Ectodermal cell (in vitro differentiated cells): ENCODE data around the gene NOC2L.
"Not testable (repeated sequence)": the region's sequence is repeated elsewhere in the genome, so short reads cannot be mapped to it uniquely, and the experiment has no call there.

Experiments used
- H3K27ac ChIP-seq: 2 replicates; pipeline ENCODE4 v1.7.0; 2013; ENCODE audit warnings: mild to moderate bottlenecking, low read depth, low read length; ENCODE audit not compliant: insufficient read depth, poor library complexity, severe bottlenecking
- H3K27me3 ChIP-seq: 2 replicates; pipeline ENCODE4 v1.7.0; 2013; ENCODE audit warnings: mild to moderate bottlenecking, low read length; ENCODE audit not compliant: insufficient read depth, control insufficient read depth, poor library complexity, severe bottlenecking
- H3K36me3 ChIP-seq: one replicate; pipeline ENCODE4 v1.7.0; 2013; ENCODE audit warnings: low read length; ENCODE audit not compliant: control insufficient read depth, insufficient read depth
- H3K4me1 ChIP-seq: one replicate; pipeline ENCODE4 v1.7.0; 2013; ENCODE audit warnings: low read length; ENCODE audit not compliant: control insufficient read depth, insufficient read depth
- H3K4me3 ChIP-seq: 2 replicates; pipeline ENCODE4 v1.7.0; 2013; ENCODE audit warnings: low read depth, low read length, control low read depth; ENCODE audit not compliant: insufficient read depth
- H3K9me3 ChIP-seq: 2 replicates; pipeline ENCODE4 v1.7.0; 2013; ENCODE audit warnings: mild to moderate bottlenecking, low read length, moderate library complexity; ENCODE audit not compliant: control insufficient read depth
- WGBS, 2 experiments: methylation state at CpG; one replicate each; pipeline ENCODE4 v1.1.7; 2013; ENCODE audit warnings: missing lambda C conversion rate in 2 of 2; 5-methylcytosine and 5-hydroxymethylcytosine counted together

NOC2L gene

GRCh38 chr1:999725-1000356 lies 40.8 kb upstream of the NOC2L start, which contains the start of gene HES4:
Gene HES4 (minus strand): TSS chr1:1000097. CDS start chr1:999973, 124 bp downstream.
- no peaks in the 10 kb centered on the region for H3K36me3 ChIP-seq
- H3K4me1 ChIP-seq, result peaks cover 28% of the 10 kb centered on the region
- peaks cover 70% of the 10 kb centered on the region for H3K27me3 ChIP-seq
- peak within 1 kb of the TSS; percentile 98 for H3K27ac ChIP-seq
- WGBS, 2 experiments, result 1% methylated on average over 95 of the region's 95 CpGs
- H3K4me3 ChIP-seq, result peak within 1 kb of the TSS; percentile 71
- no peaks in the 10 kb centered on the region for H3K9me3 ChIP-seq

GRCh38 chr1:998995-999724 lies 40.1 kb upstream of the NOC2L start:
- peak overlapping the region; percentile 71 for H3K4me3 ChIP-seq
- 1% methylated on average over 86 of the region's 86 CpGs for WGBS, 2 experiments
- peak overlapping the region; percentile 71 for H3K27ac ChIP-seq

GRCh38 chr1:998745-998994 lies 39.6 kb upstream of the NOC2L start:
- 0 to 1% methylated on average over 26 of the region's 27 CpGs for WGBS, 2 experiments
- Histone ChIP-seq H3K27ac (no peak overlapping the region), H3K4me1 (peaks cover 16% of the 10 kb centered on the region), H3K36me3 (no peaks in the 10 kb centered on the region), H3K4me3 (peak overlapping the region; percentile 71), H3K27me3 (peaks cover 77% of the 10 kb centered on the region), H3K9me3 (no peaks in the 10 kb centered on the region)

More at GRCh38 chr1:998995-999724, 40.1 kb upstream of the NOC2L start:
- H3K9me3 ChIP-seq, result no peaks in the 10 kb centered on the region
- peaks cover 77% of the 10 kb centered on the region for H3K27me3 ChIP-seq
- no peaks in the 10 kb centered on the region for H3K36me3 ChIP-seq
- H3K4me1 ChIP-seq, result peaks cover 21% of the 10 kb centered on the region

- H3K27ac ChIP-seq, result no peak overlapping the region
- peaks cover 81% of the 10 kb centered on the region for H3K27me3 ChIP-seq
- WGBS, 2 experiments, result 13 to 14% methylated on average over 75 of the region's 75 CpGs
Observed at GRCh38 chr1:997993-998744, 39.1 kb upstream of the NOC2L start.

DNA sequence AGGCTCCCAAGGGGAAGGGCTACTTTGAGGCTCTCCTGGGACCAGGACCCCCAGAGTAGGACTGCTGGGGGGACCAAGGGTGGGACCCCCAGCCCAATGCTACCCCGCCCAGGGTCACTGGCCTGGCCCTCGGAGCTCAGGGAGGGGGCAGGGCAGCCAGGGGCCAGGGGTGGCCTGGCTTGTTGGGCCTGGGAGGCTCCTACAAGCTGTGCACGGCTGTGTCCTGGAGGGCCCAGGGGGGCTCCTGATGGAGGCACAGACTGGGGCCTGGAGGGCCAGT lies 38.6 kb upstream of the NOC2L start:
- no peaks in the 10 kb centered on the region for H3K36me3 ChIP-seq
- H3K9me3 ChIP-seq, result no peaks in the 10 kb centered on the region
- peak overlapping the region; percentile 71 for H3K4me3 ChIP-seq
- H3K27me3 ChIP-seq, result peaks cover 78% of the 10 kb centered on the region
- 60 to 65% methylated on average over 3 of the region's 3 CpGs for WGBS, 2 experiments
- no peak overlapping the region for H3K27ac ChIP-seq
- peaks cover 10% of the 10 kb centered on the region for H3K4me1 ChIP-seq

More at GRCh38 chr1:997993-998744, 39.1 kb upstream of the NOC2L start:
- peaks cover 11% of the 10 kb centered on the region for H3K4me1 ChIP-seq
- peak overlapping the region; percentile 71 for H3K4me3 ChIP-seq
- no peaks in the 10 kb centered on the region for H3K36me3 ChIP-seq
- no peaks in the 10 kb centered on the region for H3K9me3 ChIP-seq

DNA sequence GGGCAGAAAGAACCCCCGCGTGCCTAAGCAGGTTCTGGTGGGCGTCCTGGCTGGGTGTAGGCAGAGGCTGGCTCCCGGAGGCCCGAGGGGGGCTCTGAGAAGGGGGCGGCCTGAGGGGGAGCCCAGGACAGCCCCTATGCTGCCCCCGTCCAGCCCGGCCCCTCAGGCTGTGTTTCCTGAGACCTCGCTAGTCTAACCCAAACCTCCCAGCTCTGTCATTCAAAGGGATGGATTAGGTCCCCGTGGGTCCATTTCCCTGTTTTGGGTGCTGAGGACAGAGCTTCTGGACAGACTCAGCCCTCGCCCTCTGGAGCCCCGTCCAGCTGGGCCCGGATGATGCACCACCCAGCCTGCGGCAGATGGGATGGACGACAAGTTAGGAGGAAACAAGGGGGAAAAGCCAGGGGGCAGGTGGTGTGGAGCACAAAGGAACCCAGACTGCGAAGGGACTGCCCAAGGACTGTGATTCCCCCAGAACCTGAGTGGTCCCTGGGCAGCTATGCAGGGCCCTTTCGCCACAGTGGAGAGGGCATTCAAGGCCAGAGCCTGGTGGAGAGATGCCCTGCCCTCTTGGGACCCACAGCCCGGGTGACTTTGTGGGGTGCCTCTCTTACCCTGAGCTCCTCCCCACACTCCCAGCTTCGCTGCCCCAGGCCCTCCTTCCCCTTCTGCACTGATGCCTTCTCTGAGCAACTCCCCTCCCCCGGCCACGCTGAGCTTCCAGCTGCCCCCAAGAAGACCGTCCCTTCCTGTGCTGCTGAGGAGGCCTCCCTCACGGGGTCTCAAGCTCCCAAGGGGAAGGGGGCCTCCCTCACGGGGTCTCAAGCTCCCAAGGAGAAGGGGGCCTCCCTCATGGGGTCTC lies 38.0 kb upstream of the NOC2L start:
- Histone ChIP-seq H3K27ac (no peak overlapping the region), H3K4me3 (peak overlapping the region; percentile 71), H3K9me3 (no peaks in the 10 kb centered on the region), H3K27me3 (peaks cover 74% of the 10 kb centered on the region), H3K36me3 (no peaks in the 10 kb centered on the region), H3K4me1 (peaks cover 10% of the 10 kb centered on the region)
- 59 to 60% methylated on average over 24 of the region's 24 CpGs for WGBS, 2 experiments

DNA sequence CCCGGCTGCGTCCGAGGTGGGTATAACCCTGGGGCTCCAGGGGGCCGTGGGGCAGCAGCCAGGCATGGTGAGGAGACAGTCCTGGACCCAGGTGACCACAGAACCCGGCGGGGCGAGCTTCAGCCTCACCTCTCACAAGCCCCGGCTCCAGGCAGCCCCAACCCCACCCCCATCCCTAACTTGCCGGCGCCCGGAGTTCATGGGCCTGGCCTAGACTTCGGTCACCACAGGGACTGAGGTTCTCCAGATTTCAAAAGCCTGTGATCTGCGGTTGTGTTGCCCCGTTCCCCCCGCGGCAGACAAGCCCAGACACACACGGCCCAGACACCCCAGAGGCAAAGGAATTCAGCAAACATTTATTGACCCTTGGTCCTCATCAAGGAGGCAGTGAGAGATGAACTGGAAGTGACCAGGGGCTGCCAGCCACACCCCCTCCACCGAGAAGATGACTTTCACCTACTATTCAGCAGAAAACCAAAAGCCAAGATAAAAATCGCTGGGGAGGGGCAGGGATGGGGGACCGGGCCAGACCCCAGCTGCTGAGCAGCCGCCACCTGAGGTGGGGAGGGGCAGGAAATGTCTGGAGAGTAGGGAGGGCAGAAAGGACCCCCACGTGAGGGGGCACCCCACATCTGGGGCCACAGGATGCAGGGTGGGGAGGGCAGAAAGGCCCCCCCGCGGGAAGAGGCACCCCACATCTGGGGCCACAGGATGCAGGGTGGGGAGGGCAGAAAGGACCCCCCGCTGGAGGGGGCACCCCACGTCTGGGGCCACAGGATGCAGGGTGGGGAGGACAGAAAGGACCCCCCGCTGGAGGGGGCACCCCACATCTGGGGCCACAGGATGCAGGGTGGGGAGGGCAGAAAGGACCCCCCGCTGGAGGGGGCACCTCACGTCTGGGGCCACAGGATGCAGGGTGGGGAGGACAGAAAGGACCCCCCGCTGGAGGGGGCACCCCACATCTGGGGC lies 36.9 kb upstream of the NOC2L start:
- Histone ChIP-seq H3K4me1 (peaks cover 10% of the 10 kb centered on the region), H3K27ac (no peak overlapping the region), H3K36me3 (no peaks in the 10 kb centered on the region), H3K9me3 (no peaks in the 10 kb centered on the region), H3K4me3 (no peak overlapping the region), H3K27me3 (peaks cover 66% of the 10 kb centered on the region)
- WGBS, 2 experiments, result 67 to 72% methylated on average over 26 to 28 of the region's 30 CpGs

GRCh38 chr1:994546-994945 lies 35.5 kb upstream of the NOC2L start:
- H3K27me3 ChIP-seq, result peaks cover 60% of the 10 kb centered on the region
- H3K27ac ChIP-seq, H3K4me3 ChIP-seq, H3K9me3 ChIP-seq, H3K4me1 ChIP-seq, H3K36me3 ChIP-seq: not testable (repeated sequence)
- WGBS, 2 experiments, result 88 to 93% methylated on average over 6 of the region's 6 CpGs

- Histone ChIP-seq H3K27me3 (peaks cover 58% of the 10 kb centered on the region), H3K4me1 (peaks cover 10% of the 10 kb centered on the region)
- WGBS, 2 experiments, result 79 to 81% methylated on average over 15 of the region's 15 CpGs
Observed at GRCh38 chr1:993379-993995, 34.4 kb upstream of the NOC2L start.

More at GRCh38 chr1:993379-993995, 34.4 kb upstream of the NOC2L start:
- Histone ChIP-seq H3K9me3 (no peaks in the 10 kb centered on the region), H3K36me3 (no peaks in the 10 kb centered on the region), H3K27ac (no peak overlapping the region), H3K4me3 (no peak overlapping the region)
